ENCODE measurements around the gene ERBB4.
"Not testable (repeated sequence)": the region's sequence is repeated elsewhere in the genome, so short reads cannot be mapped to it uniquely, and the experiment has no call there.

Gene ERBB4

DNA sequence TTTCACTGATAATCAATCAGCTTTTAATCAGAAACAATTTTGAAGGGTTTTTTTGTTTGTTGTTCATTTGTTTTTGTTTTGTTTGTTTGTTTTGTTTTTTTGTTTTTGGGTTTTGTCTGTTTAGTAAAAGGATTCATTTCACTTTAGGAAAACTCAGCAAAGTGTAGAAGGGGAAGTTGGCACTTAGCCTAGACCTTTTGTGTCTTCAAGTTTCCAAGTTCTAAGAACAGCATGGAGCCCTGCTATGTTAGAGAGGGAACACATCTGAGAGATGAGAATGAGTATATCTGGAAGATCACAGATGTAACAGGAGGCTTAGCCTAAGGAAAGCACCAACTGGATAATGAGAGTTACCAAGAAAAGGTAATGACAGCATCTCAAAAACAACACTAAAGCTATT, 501.5 kb downstream of the ERBB4 start:
- DNase-seq: no peak

DNA sequence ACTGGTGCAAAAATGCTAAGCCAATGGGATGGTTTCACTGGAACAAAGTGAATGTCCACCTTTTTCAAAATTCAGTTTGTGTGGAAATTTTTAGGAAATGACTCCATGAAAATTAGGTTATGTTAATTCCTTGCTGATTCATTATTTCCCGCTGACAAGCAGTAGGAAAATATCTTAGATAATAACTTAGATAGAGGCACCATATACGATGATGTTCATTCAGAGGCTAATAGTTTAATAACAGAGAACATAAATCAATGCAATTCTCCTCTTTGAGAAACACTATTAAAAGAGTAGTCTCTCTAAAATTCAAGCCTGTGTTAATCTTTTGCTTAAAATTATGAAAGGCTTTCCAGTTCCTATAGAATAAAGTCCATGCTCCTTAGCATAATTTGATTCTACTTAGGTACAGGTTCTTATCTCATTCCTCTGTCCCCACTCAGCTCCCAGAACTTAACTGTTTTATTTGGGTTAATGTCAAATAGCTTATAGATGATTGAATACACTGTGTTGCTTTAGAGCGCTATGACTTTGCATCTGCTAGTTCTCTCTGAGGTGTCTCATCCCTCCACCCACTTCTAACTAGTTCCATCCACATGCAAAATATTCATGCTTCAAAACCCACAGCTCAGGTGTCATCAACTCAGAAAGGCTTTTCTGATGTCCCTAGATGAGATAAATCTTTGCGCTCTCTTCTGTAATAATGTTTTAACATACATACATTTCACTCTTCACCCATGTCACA, 503.6 kb downstream of the ERBB4 start:
- DNase-seq: no peak

DNA sequence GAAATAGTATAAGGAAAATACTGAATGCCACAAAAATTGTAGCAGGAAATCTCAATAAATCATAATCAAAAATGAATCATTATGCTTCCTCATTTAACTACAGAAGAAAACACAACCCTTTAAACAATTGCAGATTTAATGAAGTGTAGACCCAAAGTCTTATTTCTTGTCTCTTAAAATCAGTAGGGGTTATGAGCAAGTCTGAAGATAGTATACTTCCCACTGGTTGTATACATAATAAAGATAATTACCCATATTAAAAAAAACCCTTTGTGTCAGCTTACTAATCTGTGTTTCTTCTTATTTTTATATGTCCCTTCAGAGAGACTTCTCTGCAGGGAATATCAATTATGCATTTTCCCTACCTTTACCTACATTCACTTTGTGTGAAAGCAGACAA, 504.7 kb downstream of the ERBB4 start:
- DNase-seq: no peak

DNA sequence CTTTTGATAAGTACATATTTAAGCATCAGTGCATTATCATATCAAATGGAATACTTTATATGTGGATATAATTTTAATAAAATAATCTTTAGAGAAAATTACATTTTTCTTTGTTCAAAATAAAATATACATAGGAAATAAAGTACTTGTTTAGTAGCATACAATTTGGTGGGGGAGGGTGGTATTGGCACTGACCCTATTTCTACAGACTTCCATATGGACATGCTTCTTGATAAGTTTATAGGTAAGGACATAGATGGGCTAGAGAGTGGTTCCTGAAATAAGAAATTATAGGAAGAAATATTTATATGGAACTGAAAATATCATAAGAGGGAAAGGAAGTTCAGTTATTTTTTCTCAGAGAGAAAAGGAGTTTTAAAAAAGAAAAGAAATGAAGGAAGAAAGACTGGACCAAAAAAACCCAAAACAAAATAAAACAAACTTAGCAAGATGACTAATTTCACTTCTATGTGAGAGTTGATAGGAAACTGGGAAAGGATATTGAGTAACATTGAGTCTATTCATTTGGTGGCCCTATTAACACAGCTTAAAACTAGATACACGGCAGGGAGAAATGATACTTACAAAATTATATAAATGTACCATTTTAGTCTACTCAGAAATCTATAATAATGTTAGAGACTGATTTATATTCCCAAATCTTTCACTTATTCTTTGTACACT, 505.9 kb downstream of the ERBB4 start:
- no peak for DNase-seq

DNA sequence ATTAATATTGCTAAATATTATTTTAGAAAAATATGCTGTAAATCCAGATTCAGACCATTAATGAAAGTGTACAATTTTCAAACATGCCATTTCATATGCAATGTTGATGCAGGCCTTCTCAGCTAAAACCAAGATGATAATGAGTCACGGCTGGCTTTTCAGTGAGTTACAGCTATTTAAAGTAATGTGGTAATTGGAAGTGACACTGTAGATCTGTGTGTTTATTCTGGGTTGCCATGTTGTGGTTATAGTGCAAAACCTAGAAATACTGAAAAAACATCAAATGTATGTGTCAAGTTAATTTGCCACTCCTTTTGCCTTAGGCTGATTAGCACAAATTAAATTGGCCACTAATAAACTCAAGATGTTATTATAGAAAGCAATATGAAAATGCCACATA, 506.6 kb downstream of the ERBB4 start:
- DNase-seq: no peak

DNA sequence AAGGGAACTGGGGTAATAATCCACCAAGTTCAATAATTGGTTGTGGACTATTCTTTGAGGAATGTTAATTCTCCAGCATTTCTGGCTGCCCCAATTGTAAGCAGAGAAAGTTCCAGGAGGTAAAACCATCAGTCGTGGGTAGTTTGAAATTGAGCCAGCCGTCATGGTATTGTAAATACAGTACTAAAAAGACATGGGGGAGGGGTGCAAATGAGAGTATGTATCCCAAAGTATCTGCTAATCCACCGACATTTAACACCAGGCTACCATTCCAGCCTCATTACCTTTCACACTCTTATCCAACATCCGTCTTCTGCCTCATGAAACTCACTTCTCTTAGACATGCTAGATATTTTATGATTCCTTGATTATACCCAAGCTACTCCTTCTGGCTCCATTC, 507.9 kb downstream of the ERBB4 start:
- no peak for DNase-seq

DNA sequence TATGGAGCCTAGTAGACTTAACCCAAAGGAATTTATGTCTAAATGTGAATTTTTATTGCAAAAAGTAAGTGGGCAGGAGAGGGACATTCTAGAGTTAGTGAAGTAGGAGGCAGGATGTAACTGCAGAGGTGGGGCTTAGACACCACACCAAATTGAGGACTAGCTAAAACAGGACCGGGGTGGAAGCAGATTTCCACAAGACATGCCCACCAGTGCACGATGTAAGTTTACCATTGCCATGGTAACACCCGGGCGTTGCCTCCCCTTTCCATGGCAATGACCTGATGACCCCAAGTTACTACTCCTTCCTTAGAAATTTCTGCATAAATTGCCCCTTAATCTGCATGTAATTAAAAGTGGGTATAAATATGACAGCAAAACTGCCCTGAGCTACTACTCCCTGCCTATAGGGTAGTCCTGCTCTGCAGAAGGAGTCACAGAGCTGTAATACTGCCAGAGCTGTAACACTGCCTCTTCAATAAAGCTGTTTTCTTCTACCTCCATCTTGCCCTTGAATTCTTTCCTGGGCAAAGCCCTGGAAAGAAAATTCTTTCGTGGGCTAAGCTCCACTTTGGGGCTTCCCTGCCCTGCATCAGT, 509.7 kb downstream of the ERBB4 start:
- no peak for DNase-seq

DNA sequence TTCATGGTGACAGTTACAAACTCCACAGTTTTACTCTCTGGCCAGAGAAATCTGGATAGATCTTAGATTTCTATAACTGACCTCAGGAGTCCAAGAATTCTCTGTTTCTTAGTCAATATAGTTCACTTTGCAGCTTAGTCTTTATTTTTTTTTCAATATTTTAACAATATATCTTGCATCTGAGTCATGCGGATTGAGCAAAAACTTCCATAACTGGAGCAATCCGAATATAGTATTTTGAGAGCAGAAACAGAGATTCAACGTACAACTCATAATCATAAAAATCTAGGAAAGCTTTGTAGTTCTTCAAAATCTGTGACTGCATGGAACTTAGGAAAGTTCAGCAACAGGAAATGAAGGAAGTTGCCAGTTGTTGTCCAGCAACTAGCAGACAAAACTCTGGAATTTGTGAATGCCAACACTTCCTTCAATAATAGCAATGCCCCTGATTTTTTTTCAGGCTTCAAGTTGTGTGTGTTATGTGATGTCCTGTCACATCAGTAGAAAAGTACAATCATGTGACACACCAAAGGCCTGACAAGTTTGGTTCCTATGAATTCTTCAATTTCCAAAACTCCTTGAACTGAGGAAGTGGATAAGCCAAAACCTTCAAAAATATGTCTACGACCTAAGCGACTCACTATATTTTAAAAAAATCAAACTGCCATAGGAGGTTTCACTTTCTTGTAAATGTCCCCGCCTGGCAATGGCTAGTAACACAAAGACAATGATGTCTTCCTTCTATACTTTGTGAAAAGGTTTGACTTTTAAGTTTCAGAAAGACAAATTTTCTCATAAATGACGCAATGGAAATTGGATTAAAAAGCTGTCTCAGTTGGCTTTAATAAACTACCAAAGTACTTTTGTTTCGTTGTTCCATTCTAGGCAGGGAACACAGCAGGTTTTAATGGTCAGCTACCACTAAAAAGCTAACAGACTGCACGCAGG, 510.6 kb downstream of the ERBB4 start:
- DNase-seq: no peak

DNA sequence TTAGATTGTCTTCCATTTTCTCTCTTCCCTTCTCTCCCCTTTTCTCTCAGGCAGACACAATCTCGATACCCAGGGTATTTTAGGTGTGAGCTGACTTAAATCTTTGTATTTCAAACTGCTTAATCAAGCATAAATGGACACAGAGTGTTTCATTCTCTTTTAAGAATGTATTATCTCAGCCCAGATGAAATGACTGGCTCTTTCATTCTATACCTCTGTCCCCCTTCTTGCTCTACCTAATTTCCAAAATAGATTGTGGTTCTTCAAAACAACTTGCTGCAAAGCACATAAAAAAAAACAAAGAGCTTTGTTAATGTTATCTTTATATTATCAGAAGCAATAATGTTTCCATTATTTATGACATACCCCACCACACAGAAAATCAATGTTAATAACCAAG, 514.6 kb downstream of the ERBB4 start:
- no peak for DNase-seq

DNA sequence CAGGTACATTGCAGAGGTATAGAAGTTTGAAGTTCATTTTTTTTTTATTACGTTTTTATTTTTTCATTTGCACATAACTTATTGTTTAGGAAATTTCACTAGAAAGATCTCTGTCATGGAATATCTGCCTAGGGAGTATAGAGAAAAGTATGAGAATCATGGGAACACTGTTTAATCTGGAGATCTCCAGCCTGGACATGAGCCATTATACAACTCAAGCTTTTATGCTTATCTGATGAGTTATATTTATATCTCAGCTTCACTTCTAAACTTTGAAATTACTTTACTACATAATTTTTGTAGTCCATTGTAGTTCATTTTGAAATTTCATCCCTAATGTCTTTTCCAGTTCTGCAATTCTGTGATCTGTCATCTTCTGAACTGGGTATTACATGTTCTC, 515.6 kb downstream of the ERBB4 start:
- DNase-seq: no peak

DNA sequence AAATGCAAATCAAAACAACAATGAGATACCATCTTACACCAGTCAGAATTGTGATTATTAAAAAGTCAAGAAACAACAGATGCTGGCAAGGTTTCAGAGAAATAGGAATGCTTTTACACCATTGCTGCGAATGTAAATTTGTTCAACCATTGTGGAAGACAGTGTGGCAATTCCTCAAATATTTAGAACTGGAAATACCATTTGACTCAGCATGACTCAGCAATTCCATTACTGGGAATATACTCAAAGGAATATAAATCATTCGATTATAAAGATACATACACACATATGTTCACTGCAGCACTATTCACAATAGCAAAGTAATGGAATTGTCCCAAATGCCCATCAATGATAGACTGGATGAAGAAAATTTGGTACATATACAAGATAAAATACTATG, 516.7 kb downstream of the ERBB4 start:
- DNase-seq: no peak

DNA sequence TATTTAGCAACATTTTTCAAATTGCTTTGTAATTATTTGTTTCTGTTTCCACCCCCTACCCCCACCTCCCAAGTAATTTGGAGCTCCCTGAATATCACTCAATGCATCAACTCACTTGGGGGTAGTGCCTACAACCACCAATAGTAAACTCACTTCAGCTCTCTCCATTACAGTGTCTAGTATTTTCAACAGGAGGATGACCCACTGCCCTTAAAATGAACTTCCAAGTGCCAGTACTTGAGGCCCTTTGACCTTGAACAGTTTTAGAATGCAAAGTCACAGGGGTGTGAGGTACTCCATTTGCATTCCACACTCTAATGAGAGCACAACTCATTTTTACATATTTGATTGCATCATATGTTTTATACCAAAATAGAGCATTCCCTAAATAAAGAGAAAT, 523.0 kb downstream of the ERBB4 start:
- DNase-seq: no peak

DNA sequence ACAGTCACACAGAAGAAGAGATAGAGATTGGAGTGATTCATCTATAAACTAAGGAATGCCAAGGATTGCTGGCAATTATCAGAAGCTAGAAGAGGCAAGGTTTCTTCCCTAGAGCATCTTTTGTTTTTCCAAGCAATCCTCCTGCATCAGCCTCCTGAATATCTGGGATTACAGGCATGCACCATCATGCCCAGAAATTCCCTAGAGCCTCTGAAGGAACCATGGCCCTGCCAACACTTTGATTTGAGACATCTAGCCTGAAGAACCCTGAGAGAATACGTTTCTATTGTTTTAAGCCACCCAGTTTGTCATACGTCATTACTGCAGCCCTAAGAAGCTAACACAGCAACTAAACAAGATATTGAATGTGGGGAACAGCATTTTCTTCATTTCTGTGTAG, 525.0 kb downstream of the ERBB4 start:
- DNase-seq: no peak

DNA sequence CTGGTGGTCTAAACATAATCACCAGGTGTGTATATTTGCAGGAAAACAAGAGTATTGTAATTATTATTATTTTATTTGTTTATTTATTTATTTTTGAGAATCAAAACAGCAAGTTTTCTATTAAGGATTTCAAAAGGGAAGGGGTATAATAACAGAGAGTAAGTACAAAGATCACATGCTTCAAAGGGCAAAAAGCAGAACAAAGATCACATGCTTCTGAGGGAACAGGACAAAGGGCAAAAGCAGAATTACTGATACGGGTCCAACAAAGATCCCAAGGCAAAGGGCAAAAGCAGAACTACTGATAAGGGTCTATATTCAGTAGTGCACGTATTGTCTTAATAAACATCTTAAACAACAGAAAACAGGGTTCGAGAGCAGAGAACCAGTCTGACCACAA, 528.3 kb downstream of the ERBB4 start:
- DNase-seq: not testable (repeated sequence)

DNA sequence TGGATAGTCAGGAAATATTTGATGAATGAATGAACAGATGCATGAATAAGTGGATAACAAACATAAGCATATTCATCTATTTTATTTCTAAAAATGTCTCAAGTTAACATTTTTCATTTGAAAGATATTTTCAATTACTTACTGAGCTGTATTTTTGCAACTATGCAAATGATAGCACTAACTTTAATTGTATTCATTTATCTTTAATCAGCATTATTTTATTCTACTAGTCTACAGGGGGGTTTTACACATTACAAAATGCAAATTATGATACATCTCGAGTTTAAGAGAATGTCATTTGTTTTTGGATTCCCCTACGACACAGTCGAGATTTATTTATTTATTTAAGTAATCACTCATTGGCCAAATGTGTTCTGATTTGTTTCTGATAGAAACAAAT, 530.6 kb downstream of the ERBB4 start:
- no peak for DNase-seq

DNA sequence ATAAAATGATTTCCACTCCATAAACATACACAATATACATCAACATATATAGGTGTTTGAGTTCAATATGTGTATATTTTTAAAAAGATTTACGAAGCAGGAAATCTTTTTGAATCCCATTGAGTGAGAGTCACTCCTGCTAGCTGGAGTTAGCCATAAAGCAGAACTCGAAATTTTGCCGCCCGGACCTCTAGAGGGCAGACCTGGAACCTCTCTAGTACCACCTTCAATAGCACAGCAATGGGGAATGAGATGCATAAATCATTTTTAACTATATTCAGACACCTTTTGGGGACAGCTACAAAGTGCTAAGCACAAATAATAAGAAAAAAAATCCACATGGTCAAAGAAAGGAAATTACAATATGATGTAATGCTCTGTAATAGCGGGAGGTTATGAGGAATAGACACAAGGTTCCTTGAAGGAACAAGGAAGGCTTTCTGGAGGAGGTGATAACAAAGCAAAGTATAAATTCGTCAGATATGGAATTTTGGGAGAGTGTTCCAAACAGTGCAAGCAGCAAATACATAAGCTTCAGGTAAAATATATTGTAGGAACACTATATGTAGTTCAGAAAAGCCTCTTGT, 533.4 kb downstream of the ERBB4 start:
- DNase-seq: no peak

DNA sequence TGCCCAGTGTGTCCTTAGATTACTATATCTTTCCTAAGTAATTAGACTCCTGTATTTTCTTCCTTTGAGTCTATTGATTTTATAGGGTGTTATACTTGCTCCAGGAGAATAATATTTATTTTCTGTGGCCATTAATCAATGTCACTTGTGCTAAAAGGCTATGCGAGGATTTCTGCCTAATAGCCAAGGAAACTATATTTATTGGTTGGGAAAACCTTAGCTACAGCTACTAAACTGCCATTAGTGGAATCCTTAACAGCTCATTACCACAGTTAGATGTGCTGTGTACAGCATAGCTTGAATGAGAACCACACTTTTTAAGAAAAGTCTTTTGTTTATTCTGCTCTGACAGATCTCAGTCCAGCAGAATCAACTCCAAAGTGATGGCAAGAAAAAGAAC, 537.3 kb downstream of the ERBB4 start:
- no peak for DNase-seq

DNA sequence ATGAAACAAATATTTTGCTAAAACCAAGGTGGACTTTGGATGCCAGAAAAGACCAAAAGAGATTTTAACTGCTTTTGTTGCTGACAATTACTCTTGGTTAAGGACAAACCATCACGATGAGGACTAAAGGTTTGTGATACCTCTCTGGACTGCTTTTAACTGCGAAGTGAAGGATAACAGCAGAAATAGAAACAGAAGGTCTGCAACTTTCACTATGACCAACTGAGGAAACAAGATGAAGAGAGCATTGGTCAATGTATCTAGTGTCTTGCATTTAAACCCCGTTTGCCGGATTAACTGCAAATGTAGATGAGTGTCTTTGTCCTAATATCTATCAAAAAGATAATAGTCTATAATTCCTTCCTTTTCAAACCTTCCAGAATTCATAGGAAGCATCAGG, 541.7 kb downstream of the ERBB4 start:
- no peak for DNase-seq

DNA sequence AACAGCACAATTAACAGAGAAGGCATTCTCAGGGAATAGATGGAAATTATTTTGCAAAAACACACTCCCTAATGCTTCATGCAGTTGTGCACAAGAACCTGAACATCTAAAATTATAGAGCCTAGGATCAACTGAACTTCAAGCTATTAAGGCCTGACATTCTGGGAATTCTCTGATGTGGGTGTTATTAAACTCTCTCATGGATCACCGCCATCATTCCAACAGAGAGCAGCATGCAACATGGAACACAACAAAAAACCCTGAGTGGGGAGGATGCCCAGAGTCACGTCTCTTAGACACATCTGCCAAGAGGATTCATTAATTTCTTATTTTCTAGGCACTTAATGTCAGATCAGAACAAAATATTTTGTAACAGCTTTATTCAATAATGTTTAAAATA, 543.8 kb downstream of the ERBB4 start:
- no peak for DNase-seq

DNA sequence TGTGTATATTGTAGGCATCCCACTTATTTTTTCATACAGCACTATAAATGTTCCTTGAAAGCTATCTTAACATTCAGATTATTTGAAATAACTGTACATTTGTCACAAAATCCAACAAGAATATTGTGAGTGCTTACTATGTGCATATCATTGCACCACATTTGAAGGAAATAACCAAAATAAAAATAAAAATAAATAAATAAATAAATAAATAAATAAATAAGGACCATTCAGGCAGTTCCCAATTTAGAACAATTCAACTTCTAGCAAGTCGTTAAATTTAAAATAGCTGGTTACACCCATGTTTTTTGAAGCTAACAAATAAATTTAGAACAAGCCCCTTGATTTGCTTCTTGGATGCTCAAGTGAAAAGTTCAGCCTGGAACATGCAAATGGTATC, 548.3 kb downstream of the ERBB4 start:
- DNase-seq: no peak

DNA sequence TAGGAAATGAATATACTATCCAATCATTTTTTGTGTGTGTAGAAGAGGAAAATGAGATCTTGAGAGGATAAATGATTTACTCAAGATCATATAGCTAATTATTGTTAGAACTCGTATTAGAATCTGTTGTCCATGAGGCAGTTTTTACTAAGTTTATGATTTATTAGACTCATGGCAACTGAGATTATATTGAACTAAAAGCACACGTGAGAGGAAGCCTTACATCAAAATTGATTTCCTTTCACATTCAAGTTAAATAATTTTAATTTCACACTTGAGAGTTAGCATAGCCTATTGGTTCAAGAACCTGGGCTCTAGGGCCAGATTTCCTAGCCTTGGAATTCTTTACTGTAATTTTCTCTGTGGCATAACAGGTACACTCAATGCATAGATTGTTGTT, 552.3 kb downstream of the ERBB4 start:
- DNase-seq: no peak

DNA sequence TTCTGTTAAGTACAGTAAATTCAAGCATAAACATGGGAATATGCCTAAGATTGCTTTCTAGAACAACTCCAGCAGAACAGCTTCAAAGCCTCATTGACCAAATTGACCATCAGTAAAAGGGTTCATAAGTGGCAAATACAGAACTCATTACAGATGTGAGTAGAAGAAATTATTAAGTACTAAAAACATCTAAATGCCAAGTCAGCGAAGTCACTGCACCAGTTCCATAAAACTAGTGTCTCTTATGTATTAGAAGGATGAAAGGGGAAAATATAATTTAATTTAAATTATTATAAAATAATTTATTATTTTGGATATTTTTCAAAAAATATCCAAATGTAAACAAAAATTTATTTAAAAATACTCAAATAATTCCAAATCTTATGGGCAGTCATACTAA, 553.2 kb downstream of the ERBB4 start:
- DNase-seq: no peak

DNA sequence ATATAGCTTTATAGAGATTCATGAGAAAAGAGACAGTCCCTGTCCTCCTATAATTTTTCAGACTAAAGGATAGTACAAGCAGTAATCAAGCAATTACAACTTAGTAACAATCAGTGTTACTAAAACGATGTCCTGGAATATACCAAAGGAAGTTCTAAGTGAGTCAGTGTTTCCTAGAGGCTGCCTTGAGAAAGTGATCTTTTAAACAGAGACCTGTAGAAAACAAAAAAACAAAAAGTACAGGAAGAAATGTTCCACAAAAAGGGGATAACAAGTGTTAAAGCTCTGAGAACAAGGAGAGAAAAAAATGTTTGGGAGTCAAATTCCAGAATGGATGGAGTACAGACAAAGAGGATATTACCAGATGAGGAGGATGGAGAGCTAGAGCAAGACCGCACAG, 556.4 kb downstream of the ERBB4 start:
- DNase-seq: no peak
